Heart left ventricle (tissue), 16 donors: ENCODE results near the gene ANKRD34A. TPM values are rescaled to one million over a fixed set of nuclear protein-coding genes. Genes with fewer than 3 reads are reported as not detected.

Experiments used
- ATAC-seq, 4 donors: fragments of 200-7000 bp; cut with Tn5 transposase; one replicate each; pipeline ENCODE4 v1.9.1; 2020 to 2022; ENCODE audit warnings: moderate library complexity in 4 of 4, mild to moderate bottlenecking in 3 of 4, moderate number of reproducible peaks in 1 of 4
- DNase-seq, 5 donors: peaks; one replicate each; pipeline ENCODE4 v3.0.0-alpha.2; 2020
- H3K27ac ChIP-seq, 12 donors: fragments of 200-600 bp; sonication (generic) in 4 of 12; one replicate each; pipeline versions ENCODE4 v1.5.0 to v1.8.0; 2016 to 2022; ENCODE audit warnings: mild to moderate bottlenecking in 2 of 12
- H3K27me3 ChIP-seq, 9 donors: fragments of 200-600 bp; sonication (generic) in 2 of 9; one replicate each; pipeline versions ENCODE4 v1.5.1 to v1.8.0; 2016 to 2022; ENCODE audit warnings: mild to moderate bottlenecking in 3 of 9
- H3K36me3 ChIP-seq, 9 donors: fragments of 200-600 bp; sonication (generic) in 2 of 9; one replicate each; pipeline versions ENCODE4 v1.5.0 to v1.8.0; 2018 to 2022; ENCODE audit warnings: mild to moderate bottlenecking in 2 of 9
- H3K4me1 ChIP-seq, 12 donors: fragments of 200-600 bp; sonication (generic) in 4 of 12; one replicate each; pipeline versions ENCODE4 v1.5.0 to v1.8.0; 2016 to 2022; ENCODE audit warnings: mild to moderate bottlenecking in 3 of 12
- H3K4me3 ChIP-seq, 12 donors: fragments of 200-600 bp; sonication (generic) in 4 of 12; one replicate each; pipeline versions ENCODE4 v1.5.0 to v1.8.0; 2017 to 2022; ENCODE audit warnings: mild to moderate bottlenecking in 9 of 12, moderate library complexity in 4 of 12
- H3K9me3 ChIP-seq, 12 donors: fragments of 200-600 bp; sonication (generic) in 4 of 12; one replicate each; pipeline versions ENCODE4 v1.5.0 to v1.8.0; 2016 to 2022; ENCODE audit warnings: mild to moderate bottlenecking in 1 of 12
- CTCF ChIP-seq, 12 donors: fragments of 200-600 bp; sonication (generic) in 4 of 12; IDR thresholded peaks; one replicate each; pipeline versions ENCODE4 v1.5.0 to v1.8.0; 2018 to 2022; ENCODE audit warnings: antibody characterized with exemption in 12 of 12, mild to moderate bottlenecking in 5 of 12
- POLR2A ChIP-seq, 2 donors: fragments of 450-650 bp; IDR thresholded peaks; one replicate each; pipeline ENCODE4 v1.6.1; 2017; ENCODE audit warnings: antibody characterized with exemption in 2 of 2, mild to moderate bottlenecking in 2 of 2, moderate library complexity in 2 of 2
- WGBS, 4 donors: extraction: QIAGEN DNeasy Blood & Tissue Kit in 2 of 4; methylation state at CpG; one replicate each; pipeline versions ENCODE4 v1.1.5 to v1.1.7; 2013 to 2018; 5-methylcytosine and 5-hydroxymethylcytosine counted together
- intact Hi-C, 10 donors: fragments of 100-400 bp; cut with DNase I; formaldehyde crosslinking; loops; one replicate each; pipeline versions ENCODE4 v1.11.1 to v1.14.2; 2022
- polyA plus RNA-seq, 2 donors: library from polyadenylated mRNA; stranded (reverse); fragments of 200-250 nt; gene quantifications; one replicate each; pipeline ENCODE4 v1.2.3, GENCODE V29; 2013
- total RNA-seq, 9 donors: library from RNA; depleted of rRNA in 2 of 9; stranded (reverse); fragments of >200 nt in 2 of 9; fragmentation: NEBNext Ultra II Directional in 3 of 9; extraction: Animal tissue kit (Norgen Biotek cat#: 25700) in 3 of 9; gene quantifications; one replicate each; pipeline versions ENCODE4 v1.1.0 to v1.2.4, GENCODE V29; 2016 to 2023
- donor health status: ischemic (EF 13 %, LVEDD 7.1; RV severe dilation, severe dysfunction).
- donor health status: healthy with polysubstance abuse.
- donor health status: DM: no; HTN: yes; CAD: no.
- donor health status: DM: no; HTN: no; CAD: no.
- donor health status: ischemic (EF 25% LVEDD 6.9; RV normal size, moderate dysfunction).
- donor health status: ischemic (EF 25% LVEDD 5.7; RV mildly dilated, moderate dysfunction).
- donor health status: healthy.
- donor health status: DM: yes; HTN: yes; CAD: no.
- donor health status: ischemic (EF 35%, LVEDD 5.7; RV mildly dilated, moderate dysfunction).
- donor health status: nonischemic (EF 11% LVEDD 7.7; RV severe dilation, severe dysfunction).
- donor health status: DM: yes; HTN: yes; CAD: no.
- donor health status: PGD.
- donor health status: ischemic (EF 29% LVEDD 5.4; RV normal size, mild dysfunction).
- donor health status: nonischemic (EF 23%, LVEDD 6.1; RV moderate dilation, normal function).

ANKRD34A gene
- total and polyA plus RNA-seq, 11 donors, result 0.65 to 3.5 (median 1.7) TPM

GRCh38 chr1:145992502-145992936 lies 28.1 kb upstream of the ANKRD34A start:
- TF ChIP-seq CTCF (IDR thresholded peaks at IDR 0.05) (no peak), POLR2A (IDR thresholded peaks at IDR 0.05) (peak in 1 of 2 donors; percentile 58)
- Histone ChIP-seq H3K4me3 (peak overlapping the region; percentile 59 to 94 (median 82)), H3K27ac (peak overlapping the region; percentile 94 to 100 (median 97)), H3K27me3 (no peaks in the 10 kb centered on the region), H3K9me3 (no peaks in the 10 kb centered on the region), H3K36me3 (peaks cover 10 to 40% (median 37%) of the 10 kb centered on the region in 9 donors), H3K4me1 (peaks cover 0 to 47% (median 24%) of the 10 kb centered on the region in 12 donors)
- WGBS, 4 donors, result 40 to 69% (median 49%) methylated on average over 1 of the region's 1 CpG
- ATAC-seq (no peak), DNase-seq (no peak)
- intact Hi-C loops, result no loop called here

- H3K4me1 ChIP-seq, result peaks cover 0 to 46% (median 22%) of the 10 kb centered on the region in 12 donors
- peak overlapping the region in 11 of 12 donors; percentile 59 to 94 (median 80) for H3K4me3 ChIP-seq
- intact Hi-C loops, result no loop called here
Measured at GRCh38 chr1:145991735-145992412, 27.5 kb upstream of the ANKRD34A start.

DNA sequence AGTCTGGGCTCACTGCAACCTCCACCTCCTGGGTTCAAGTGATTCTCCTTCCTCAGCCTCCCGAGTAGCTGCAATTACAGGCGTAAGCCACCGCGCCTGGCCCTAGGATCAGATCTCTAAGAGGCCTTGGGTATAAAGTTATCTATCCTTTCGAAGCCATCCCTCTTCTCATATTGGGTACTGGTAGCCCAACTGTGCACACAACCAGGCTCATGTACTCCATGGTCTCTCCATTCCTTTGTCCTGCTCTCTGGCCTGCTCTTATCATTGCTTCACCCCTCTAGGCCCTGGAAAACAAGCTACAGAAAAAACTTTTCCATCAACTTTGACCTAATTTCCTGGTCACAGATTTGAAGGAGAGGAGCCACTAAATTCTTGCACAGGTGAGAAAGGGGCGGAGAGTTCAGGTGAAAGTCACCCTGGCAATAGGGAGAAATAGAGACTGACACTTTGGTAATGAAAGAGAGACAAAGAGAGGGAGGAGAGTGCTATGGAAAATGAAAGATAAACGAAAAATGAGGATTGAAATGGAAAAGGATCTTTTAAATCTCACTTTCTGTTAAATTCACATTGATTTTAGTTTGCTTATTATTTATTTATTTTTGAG lies 26.0 kb upstream of the ANKRD34A start:
- 75 to 82% (median 79%) methylated on average over 7 of the region's 7 CpGs for WGBS, 4 donors
- peak in 2 of 5 donors; percentile 49 to 52 for DNase-seq
- Histone ChIP-seq H3K27ac (peak overlapping the region; percentile 58 to 99 (median 96)), H3K27me3 (no peaks in the 10 kb centered on the region), H3K36me3 (peaks cover 10 to 37% (median 35%) of the 10 kb centered on the region in 9 donors), H3K9me3 (no peaks in the 10 kb centered on the region), H3K4me3 (peak overlapping the region in 1 of 12 donors; percentile 3), H3K4me1 (peaks cover 3 to 62% (median 35%) of the 10 kb centered on the region in 12 donors)
- intact Hi-C loops, result no loop called here
- TF ChIP-seq CTCF (IDR thresholded peaks at IDR 0.05) (no peak), POLR2A (IDR thresholded peaks at IDR 0.05) (peak in 1 of 2 donors; percentile 31)
- ATAC-seq, result peak; percentile 3 to 38 (median 17)

More at GRCh38 chr1:145991735-145992412, 27.5 kb upstream of the ANKRD34A start:
- DNase-seq (no peak), ATAC-seq (peak in 3 of 4 donors; percentile 13 to 18 (median 17))
- Histone ChIP-seq H3K27ac (peak overlapping the region; percentile 94 to 100 (median 97)), H3K36me3 (peaks cover 10 to 40% (median 37%) of the 10 kb centered on the region in 9 donors), H3K27me3 (no peaks in the 10 kb centered on the region), H3K9me3 (no peaks in the 10 kb centered on the region)
- 41 to 58% (median 52%) methylated on average over 10 of the region's 10 CpGs for WGBS, 4 donors
- TF ChIP-seq POLR2A (IDR thresholded peaks at IDR 0.05) (peak in 1 of 2 donors; percentile 47), CTCF (IDR thresholded peaks at IDR 0.05) (no peak)

DNA sequence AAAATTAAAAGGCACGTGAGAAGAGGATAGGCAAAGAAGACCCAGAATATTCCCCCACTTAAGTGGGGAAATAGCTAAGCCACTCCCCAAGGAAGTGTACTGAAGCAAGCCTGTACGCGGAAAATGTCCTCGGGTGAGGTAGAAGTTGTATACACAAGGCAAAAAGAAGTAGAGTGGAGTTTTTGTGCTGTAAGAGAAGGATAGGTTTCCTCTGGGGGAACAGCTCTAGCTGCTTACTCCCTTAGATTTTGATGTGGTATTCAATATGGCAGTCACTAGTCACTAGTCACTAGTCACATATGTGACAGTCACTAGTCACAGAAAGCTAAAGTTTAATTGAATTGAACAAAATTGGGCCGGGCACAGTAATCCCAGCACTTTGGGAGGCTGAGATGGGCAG lies 24.4 kb upstream of the ANKRD34A start:
- ATAC-seq (no peak), DNase-seq (no peak)
- H3K27ac ChIP-seq, result peak overlapping the region in 9 of 12 donors; percentile 31 to 99 (median 96)
- H3K36me3 ChIP-seq, result peaks cover under 1 to 22% (median 19%) of the 10 kb centered on the region in 9 donors
- no peak for TF ChIP-seq POLR2A (IDR thresholded peaks at IDR 0.05)
- TF ChIP-seq CTCF (IDR thresholded peaks at IDR 0.05), result no peak
- intact Hi-C loops, result no loop called here
- no peaks in the 10 kb centered on the region for H3K27me3 ChIP-seq
- no peak overlapping the region for H3K4me3 ChIP-seq
- WGBS, 4 donors, result 55 to 67% (median 63%) methylated on average over 5 of the region's 5 CpGs
- H3K4me1 ChIP-seq, result peaks cover 11 to 73% (median 50%) of the 10 kb centered on the region in 12 donors
- no peaks in the 10 kb centered on the region for H3K9me3 ChIP-seq
